Articular chondrocyte of knee joint (primary cell): ENCODE results near the gene FZD1. TPM values are rescaled to one million over a fixed set of nuclear protein-coding genes. Genes with fewer than 3 reads are reported as not detected.

ENCODE experiments used
- total RNA-seq: library from RNA; depleted of rRNA; stranded (reverse); fragments of >200 nt; gene quantifications from 2 replicates; pipeline ENCODE4 v1.2.3, GENCODE V29; 2012

FZD1 gene
- total RNA-seq, result 12.1 and 12.9 TPM in 2 replicates

GRCh38 chr7:91264046-91264923 lies at the start of gene FZD1:
FZD1 (plus strand) TSS chr7:91264433; CDS start chr7:91264881, 448 bp downstream.

